Measurements from ENCODE around the gene CR1L. TPM values are rescaled to one million over a fixed set of nuclear protein-coding genes. Genes with fewer than 3 reads are reported as not detected.

CR1L gene
- total RNA-seq, 1 experiment from 2014 or later: 0.69 TPM

Other genes with a start within 250 kb of the CR1L start
- gene CR2, start 190.8 kb upstream of the CR1L start, total RNA-seq (2014; rRNA removed; shearing (Covaris generic)): 0.29 and 2.1 TPM in 2 replicates
- gene CR1, start 149.0 kb upstream of the CR1L start, total RNA-seq (2014; rRNA removed; shearing (Covaris generic)): 0.03 TPM in 1 of 2 replicates, not detected in the other
- 51.0 and 57.2 TPM in 2 replicates for gene CD46, start 106.9 kb downstream of the CR1L start, total RNA-seq (2014; rRNA removed; shearing (Covaris generic))

All from Daoy (cell line).